HepG2 (cell line): ENCODE results near the gene IDUA. TPM values are rescaled to one million over a fixed set of nuclear protein-coding genes. Genes with fewer than 3 reads are reported as not detected.

ENCODE experiments used
- ATAC-seq: fragments of 200-7000 bp; cut with Tn5 transposase; 3 replicates; pipeline ENCODE4 v1.9.1; 2020; ENCODE audit warnings: mild to moderate bottlenecking, moderate library complexity
- BruUV-seq: library from RNA; stranded (reverse); fragments of 400-500 nt; replicated peaks from 2 replicates; lab custom pipeline; 2021; lab: Mats Ljungman, UMichigan
- CTCF ChIA-PET: fragments of 300-600 bp; formaldehyde crosslinking; extraction: SDS; loops from one replicate; lab custom pipeline; 2021; ENCODE audit warnings: low total read pairs, inconsistent platforms, low intra/inter-chr PET ratio; lab: Yijun Ruan, JAX
- POLR2A ChIA-PET: fragments of 350-600 bp; sonication (Branson Sonifier 250); formaldehyde crosslinking; loops from one replicate; lab custom pipeline; 2020; ENCODE audit warnings: antibody characterized with exemption, inconsistent platforms; lab: Yijun Ruan, JAX
- DNase-seq: peaks from one replicate; pipeline ENCODE4 v3.0.0-alpha.2; 2015; ENCODE audit warnings: low spot score
- FAIRE-seq: peaks from 3 replicates; lab custom pipeline; 2011; peaks lifted over from hg19 to GRCh38; lab: Jason Lieb, UNC
- H2AFZ ChIP-seq: one replicate; pipeline ENCODE4 v1.6.1; 2011; ENCODE audit warnings: low read length, inconsistent platforms
- H3K27ac ChIP-seq: fragments of 300-600 bp; 3 replicates; pipeline ENCODE4 v1.8.0; 2011; ENCODE audit warnings: mixed run types, mild to moderate bottlenecking, mixed read lengths, low read length, inconsistent platforms; ENCODE audit not compliant: insufficient read depth; ENCODE audit errors: extremely low read length
- H3K27me3 ChIP-seq, 2 experiments: fragments of 200-600 bp in 1 of 2; 2 replicates in 1 of 2; 3 replicates in 1 of 2; pipeline versions ENCODE4 v1.6.0 to v1.8.0; 2011; ENCODE audit warnings: low read length in 2 of 2, mild to moderate bottlenecking in 2 of 2, moderate library complexity in 2 of 2, inconsistent platforms in 1 of 2; ENCODE audit not compliant: insufficient read depth in 2 of 2, control insufficient read depth in 1 of 2
- H3K36me3 ChIP-seq, 2 experiments: fragments of 200-600 bp in 1 of 2; replicated peaks in 1 of 2; 2 replicates in 1 of 2; 3 replicates in 1 of 2; pipeline versions ENCODE4 v1.5.1 to v1.8.0; 2011; ENCODE audit warnings: low read length in 2 of 2, inconsistent platforms in 1 of 2; ENCODE audit not compliant: insufficient read depth in 2 of 2, control insufficient read depth in 1 of 2
- H3K4me1 ChIP-seq: 2 replicates; pipeline ENCODE4 v1.5.1; 2012; ENCODE audit warnings: low read length, inconsistent platforms; ENCODE audit not compliant: insufficient read depth
- H3K4me2 ChIP-seq: 2 replicates; pipeline ENCODE4 v1.6.0; 2011; ENCODE audit warnings: low read depth, low read length, inconsistent platforms
- H3K4me3 ChIP-seq, 3 experiments: fragments of 200-600 bp in 1 of 3; sonication (generic), shearing (Covaris generic) in 1 of 3; replicated peaks in 1 of 3; 2 replicates each; pipeline ENCODE4 v1.5.1; 2011 to 2016; ENCODE audit warnings: low read length in 3 of 3, inconsistent platforms in 2 of 3, low read depth in 2 of 3, mild to moderate bottlenecking in 2 of 3, control low read depth in 1 of 3, mixed read lengths in 1 of 3; ENCODE audit not compliant: insufficient read depth in 1 of 3
- H3K79me2 ChIP-seq: one replicate; pipeline ENCODE4 v1.6.1; 2011; ENCODE audit warnings: low read length, inconsistent platforms; ENCODE audit not compliant: insufficient read depth
- H3K9ac ChIP-seq: 2 replicates; pipeline ENCODE4 v1.6.0; 2011; ENCODE audit warnings: mild to moderate bottlenecking, low read depth, low read length, inconsistent platforms; ENCODE audit not compliant: insufficient read depth
- H3K9me3 ChIP-seq: 2 replicates; pipeline ENCODE4 v1.5.1; 2012; ENCODE audit warnings: mild to moderate bottlenecking, low read length
- H4K20me1 ChIP-seq: 2 replicates; pipeline ENCODE4 v1.6.0; 2011; ENCODE audit warnings: inconsistent platforms, mild to moderate bottlenecking, low read length, moderate library complexity; ENCODE audit not compliant: insufficient read depth
- ATRX ChIP-seq: sonication (generic); formaldehyde crosslinking; IDR thresholded peaks from 2 replicates; pipeline ENCODE4 v1.4.0; 2020; ENCODE audit warnings: missing genetic modification reagents, borderline replicate concordance
- MAF1 ChIP-seq: sonication (generic); formaldehyde crosslinking; IDR thresholded peaks from 2 replicates; pipeline ENCODE4 v1.5.0; 2020; ENCODE audit warnings: missing genetic modification reagents, borderline replicate concordance
- PRPF4 ChIP-seq: fragments of 200-400 bp; formaldehyde crosslinking; IDR thresholded peaks from 2 replicates; pipeline ENCODE4 v1.6.1; 2016; ENCODE audit warnings: low read length, low read depth; ENCODE audit not compliant: poor library complexity, severe bottlenecking
- SRSF1 ChIP-seq: fragments of 200-400 bp; formaldehyde crosslinking; optimal IDR thresholded peaks from 2 replicates; pipeline ENCODE3; 2017; ENCODE audit warnings: mild to moderate bottlenecking, low read depth, low read length, moderate library complexity
- TAF1 ChIP-seq: sonication (generic); formaldehyde crosslinking; IDR thresholded peaks from 2 replicates; pipeline ENCODE4 v1.4.0; 2020; ENCODE audit warnings: missing genetic modification reagents
- ZMYM3 ChIP-seq: sonication (generic); formaldehyde crosslinking; IDR thresholded peaks from 2 replicates; pipeline ENCODE4 v1.5.1; 2020; ENCODE audit warnings: mild to moderate bottlenecking, missing genetic modification reagents
- ZNF558 ChIP-seq: sonication (generic); formaldehyde crosslinking; IDR thresholded peaks from 2 replicates; pipeline ENCODE4 v1.9.0; 2022; ENCODE audit warnings: mild to moderate bottlenecking, missing genetic modification reagents, borderline replicate concordance
- ZNF567 ChIP-seq: sonication (generic); formaldehyde crosslinking; IDR thresholded peaks from 2 replicates; pipeline ENCODE4 v1.8.1; 2023; ENCODE audit warnings: mild to moderate bottlenecking, missing genetic modification reagents, borderline replicate concordance
- ZNF577 ChIP-seq: sonication (generic); formaldehyde crosslinking; IDR thresholded peaks from 2 replicates; pipeline ENCODE4 v1.4.0; 2020; ENCODE audit warnings: mild to moderate bottlenecking, low read depth, missing genetic modification reagents, borderline replicate concordance
- WGBS: methylation state at CpG from one replicate; pipeline ENCODE4 v1.1.6; 2017; ENCODE audit warnings: low lambda C conversion rate; 5-methylcytosine and 5-hydroxymethylcytosine counted together
- in situ Hi-C: cut with HindIII; loops from 2 replicates; pipeline ENCODE4 v1.10.0; 2017; ENCODE audit warnings: low pct_unique_long_range_greater_than_20kb; ENCODE audit not compliant: extremely low pct_ligation_motif_present
- intact Hi-C: fragments of 100-400 bp; cut with micrococcal nuclease; formaldehyde crosslinking; loops from one replicate; pipeline ENCODE4 v1.10.0; 2022; ENCODE audit not compliant: unreplicated experiment
- polyA plus RNA-seq, 8 experiments: library from polyadenylated mRNA; depleted of rRNA in 3 of 8; stranded (reverse) in 7 of 8; unstranded in 1 of 8; fragments of >200 nt; fragmentation: Illumina TruSeq in 4 of 8; extraction: Trizol in 4 of 8; gene quantifications; 2 replicates each; pipeline versions ENCODE4 v1.2.1 to v1.2.3, GENCODE V29; 2011 to 2016; ENCODE audit warnings: low read depth in 4 of 8, missing spikeins in 1 of 8, mixed read lengths in 1 of 8; ENCODE audit not compliant: insufficient read depth in 1 of 8
- total RNA-seq, 5 experiments: library from RNA; depleted of rRNA; stranded (reverse); fragments of >200 nt; fragmentation: Illumina TruSeq; extraction: Trizol; gene quantifications; 2 replicates each; pipeline ENCODE4 v1.2.3, GENCODE V29; 2016; ENCODE audit warnings: low read depth in 1 of 5
- TF ChIP-seq, protein P1 (sequence below): IDR thresholded peaks from 2 replicates; pipeline ENCODE4 v1.6.1; 2012; ENCODE audit warnings: low read length, improper control_type of control experiment
- TF ChIP-seq, protein P2 (sequence below): sonication (generic); formaldehyde crosslinking; IDR thresholded peaks from 2 replicates; pipeline ENCODE4 v1.5.0; 2020; ENCODE audit warnings: missing genetic modification reagents
- TF ChIP-seq, protein P3 (sequence below): sonication (generic); formaldehyde crosslinking; conservative IDR thresholded peaks from 2 replicates; pipeline ENCODE4 v1.4.0; 2020; ENCODE audit warnings: missing genetic modification reagents

The IDUA gene
- total and polyA plus RNA-seq, 2 of the 13 experiments (the other 11 are each of a cell fraction or from before 2014, with no cell fraction given), result 0.77 to 1.0 TPM

DNA sequence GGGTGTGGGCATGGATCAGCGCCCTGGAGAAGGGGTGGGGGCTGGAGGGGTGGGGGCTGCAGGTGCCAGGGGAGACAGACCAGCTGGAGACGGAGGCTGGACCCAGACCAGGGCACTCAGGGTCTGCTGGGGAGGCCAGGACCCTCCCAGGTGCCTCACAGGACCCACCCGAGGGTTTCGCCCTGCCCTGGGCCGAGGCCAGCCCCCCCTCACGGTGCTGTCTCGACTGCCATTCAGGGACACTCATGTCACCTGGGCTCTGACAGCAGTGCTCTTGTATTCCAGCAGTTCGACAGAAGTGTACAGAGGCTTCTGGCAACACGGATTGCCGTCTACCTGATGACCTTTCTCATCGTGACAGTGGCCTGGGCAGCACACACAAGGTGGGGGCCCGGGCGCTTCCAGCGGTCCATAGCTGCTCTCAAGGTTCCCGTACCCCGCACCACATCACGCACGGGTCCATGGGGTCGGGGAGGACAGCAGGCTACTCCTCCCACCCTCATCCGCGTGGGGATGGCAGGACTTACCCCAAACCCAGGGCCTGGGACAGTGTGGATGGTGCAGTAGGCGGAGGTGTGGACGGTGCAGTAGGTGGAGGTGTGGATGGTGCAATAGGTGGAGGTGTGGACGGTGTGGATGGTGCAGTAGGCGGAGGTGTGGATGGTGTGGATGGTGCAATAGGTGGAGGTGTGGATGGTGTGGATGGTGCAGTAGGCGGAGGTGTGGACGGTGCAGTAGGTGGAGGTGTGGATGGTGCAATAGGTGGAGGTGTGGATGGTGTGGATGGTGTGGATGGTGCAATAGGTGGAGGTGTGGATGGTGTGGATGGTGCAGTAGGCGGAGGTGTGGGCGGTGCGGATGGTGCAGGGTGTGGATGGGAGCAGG lies 36.5 kb upstream of the IDUA start:
- ATAC-seq (no peak), DNase-seq (no peak), FAIRE-seq (no peak)
- ChIA-PET CTCF (no interaction called here), POLR2A (interaction anchor here (0.9 kb wide), 1 partner anchor 276 kb away, joined by 3 read pairs; the partner anchor contains the start of genes ATP5ME and MYL5)
- no peaks in the 10 kb centered on the region for H3K9me3 ChIP-seq
- H3K4me1 ChIP-seq, result peaks cover 23% of the 10 kb centered on the region
- no peaks in the 10 kb centered on the region for H3K79me2 ChIP-seq
- intact Hi-C loops, result no loop called here
- WGBS, result 84% methylated on average over 18 of the region's 30 CpGs
- no peak overlapping the region for H3K27ac ChIP-seq
- H4K20me1 ChIP-seq, result no peaks in the 10 kb centered on the region
- in situ Hi-C loops, result no loop called here
- no peak overlapping the region for H2AFZ ChIP-seq
- H3K27me3 ChIP-seq, result no peaks in the 10 kb centered on the region
- H3K4me2 ChIP-seq, result no peak overlapping the region
- H3K9ac ChIP-seq, result no peak overlapping the region
- no TSS peak for BruUV-seq
- no peak overlapping the region for H3K4me3 ChIP-seq
- no peaks in the 10 kb centered on the region for H3K36me3 ChIP-seq
- no peak for TF ChIP-seq ZMYM3
- TF ChIP-seq, protein P1, sequence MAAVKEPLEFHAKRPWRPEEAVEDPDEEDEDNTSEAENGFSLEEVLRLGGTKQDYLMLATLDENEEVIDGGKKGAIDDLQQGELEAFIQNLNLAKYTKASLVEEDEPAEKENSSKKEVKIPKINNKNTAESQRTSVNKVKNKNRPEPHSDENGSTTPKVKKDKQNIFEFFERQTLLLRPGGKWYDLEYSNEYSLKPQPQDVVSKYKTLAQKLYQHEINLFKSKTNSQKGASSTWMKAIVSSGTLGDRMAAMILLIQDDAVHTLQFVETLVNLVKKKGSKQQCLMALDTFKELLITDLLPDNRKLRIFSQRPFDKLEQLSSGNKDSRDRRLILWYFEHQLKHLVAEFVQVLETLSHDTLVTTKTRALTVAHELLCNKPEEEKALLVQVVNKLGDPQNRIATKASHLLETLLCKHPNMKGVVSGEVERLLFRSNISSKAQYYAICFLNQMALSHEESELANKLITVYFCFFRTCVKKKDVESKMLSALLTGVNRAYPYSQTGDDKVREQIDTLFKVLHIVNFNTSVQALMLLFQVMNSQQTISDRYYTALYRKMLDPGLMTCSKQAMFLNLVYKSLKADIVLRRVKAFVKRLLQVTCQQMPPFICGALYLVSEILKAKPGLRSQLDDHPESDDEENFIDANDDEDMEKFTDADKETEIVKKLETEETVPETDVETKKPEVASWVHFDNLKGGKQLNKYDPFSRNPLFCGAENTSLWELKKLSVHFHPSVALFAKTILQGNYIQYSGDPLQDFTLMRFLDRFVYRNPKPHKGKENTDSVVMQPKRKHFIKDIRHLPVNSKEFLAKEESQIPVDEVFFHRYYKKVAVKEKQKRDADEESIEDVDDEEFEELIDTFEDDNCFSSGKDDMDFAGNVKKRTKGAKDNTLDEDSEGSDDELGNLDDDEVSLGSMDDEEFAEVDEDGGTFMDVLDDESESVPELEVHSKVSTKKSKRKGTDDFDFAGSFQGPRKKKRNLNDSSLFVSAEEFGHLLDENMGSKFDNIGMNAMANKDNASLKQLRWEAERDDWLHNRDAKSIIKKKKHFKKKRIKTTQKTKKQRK, result no peak
- TF ChIP-seq, protein P2, sequence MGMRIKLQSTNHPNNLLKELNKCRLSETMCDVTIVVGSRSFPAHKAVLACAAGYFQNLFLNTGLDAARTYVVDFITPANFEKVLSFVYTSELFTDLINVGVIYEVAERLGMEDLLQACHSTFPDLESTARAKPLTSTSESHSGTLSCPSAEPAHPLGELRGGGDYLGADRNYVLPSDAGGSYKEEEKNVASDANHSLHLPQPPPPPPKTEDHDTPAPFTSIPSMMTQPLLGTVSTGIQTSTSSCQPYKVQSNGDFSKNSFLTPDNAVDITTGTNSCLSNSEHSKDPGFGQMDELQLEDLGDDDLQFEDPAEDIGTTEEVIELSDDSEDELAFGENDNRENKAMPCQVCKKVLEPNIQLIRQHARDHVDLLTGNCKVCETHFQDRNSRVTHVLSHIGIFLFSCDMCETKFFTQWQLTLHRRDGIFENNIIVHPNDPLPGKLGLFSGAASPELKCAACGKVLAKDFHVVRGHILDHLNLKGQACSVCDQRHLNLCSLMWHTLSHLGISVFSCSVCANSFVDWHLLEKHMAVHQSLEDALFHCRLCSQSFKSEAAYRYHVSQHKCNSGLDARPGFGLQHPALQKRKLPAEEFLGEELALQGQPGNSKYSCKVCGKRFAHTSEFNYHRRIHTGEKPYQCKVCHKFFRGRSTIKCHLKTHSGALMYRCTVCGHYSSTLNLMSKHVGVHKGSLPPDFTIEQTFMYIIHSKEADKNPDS, result no peak
- TF ChIP-seq SRSF1, result no peak
- TF ChIP-seq MAF1, result no peak
- TF ChIP-seq, protein P3, sequence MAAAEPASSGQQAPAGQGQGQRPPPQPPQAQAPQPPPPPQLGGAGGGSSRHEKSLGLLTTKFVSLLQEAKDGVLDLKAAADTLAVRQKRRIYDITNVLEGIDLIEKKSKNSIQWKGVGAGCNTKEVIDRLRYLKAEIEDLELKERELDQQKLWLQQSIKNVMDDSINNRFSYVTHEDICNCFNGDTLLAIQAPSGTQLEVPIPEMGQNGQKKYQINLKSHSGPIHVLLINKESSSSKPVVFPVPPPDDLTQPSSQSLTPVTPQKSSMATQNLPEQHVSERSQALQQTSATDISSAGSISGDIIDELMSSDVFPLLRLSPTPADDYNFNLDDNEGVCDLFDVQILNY (CRISPR knock-in tag), result no peak
- no peak for TF ChIP-seq ATRX (CRISPR knock-in tag)
- no peak for TF ChIP-seq PRPF4
- no peak for TF ChIP-seq ZNF567 (CRISPR knock-in tag)
- TF ChIP-seq ZNF577 (CRISPR knock-in tag), result no peak
- TF ChIP-seq ZNF558 (CRISPR knock-in tag), result no peak
- TF ChIP-seq TAF1 (CRISPR knock-in tag), result no peak
